GM12801 (cell line): Measurements from ENCODE around the gene PHF5A.

ENCODE experiments used
- CTCF ChIP-seq: IDR thresholded peaks from one replicate; pipeline ENCODE4 v1.5.1; 2011; ENCODE audit warnings: control low read depth; ENCODE audit not compliant: insufficient read length; ENCODE audit errors: extremely low read depth

Gene PHF5A

GRCh38 chr22:41425660-41426365 lies 42.7 kb downstream of the PHF5A start:
- TF ChIP-seq CTCF: no peak

- no peak for TF ChIP-seq CTCF
Observed at GRCh38 chr22:41418717-41419116, 49.8 kb downstream of the PHF5A start.

- TF ChIP-seq CTCF: no peak
Observed at GRCh38 chr22:41417622-41418390, 50.7 kb downstream of the PHF5A start.

- no peak for TF ChIP-seq CTCF
Observed at GRCh38 chr22:41415554-41415953, 52.9 kb downstream of the PHF5A start.

GRCh38 chr22:41411021-41411851 lies 57.3 kb downstream of the PHF5A start:
- TF ChIP-seq CTCF: no peak

- no peak for TF ChIP-seq CTCF
Observed at GRCh38 chr22:41410311-41410751, 58.2 kb downstream of the PHF5A start.
